Right lobe of liver (tissue), 6 donors: ENCODE data around the gene CA12. TPM values are rescaled to one million over a fixed set of nuclear protein-coding genes. Genes with fewer than 3 reads are reported as not detected.

Experiments used
- ATAC-seq, 4 donors: fragments of 200-7000 bp; cut with Tn5 transposase; one replicate each; pipeline ENCODE4 v1.9.1; 2020; ENCODE audit warnings: mild to moderate bottlenecking in 4 of 4, moderate library complexity in 4 of 4
- DNase-seq, 3 donors: peaks; one replicate each; pipeline ENCODE4 v3.0.0-alpha.2; 2020
- H3K27ac ChIP-seq, 3 donors: fragments of 200-600 bp; one replicate each; pipeline ENCODE4 v1.8.0; 2022
- H3K27me3 ChIP-seq, 2 donors: fragments of 200-600 bp; one replicate each; pipeline ENCODE4 v1.8.0; 2022
- H3K36me3 ChIP-seq, 4 donors: fragments of 200-600 bp; sonication (generic) in 1 of 4; one replicate each; pipeline versions ENCODE4 v1.5.1 to v1.8.0; 2017 to 2022; ENCODE audit warnings: control low read depth in 1 of 4
- H3K4me1 ChIP-seq, 4 donors: fragments of 200-600 bp; sonication (generic) in 1 of 4; one replicate each; pipeline versions ENCODE4 v1.5.1 to v1.8.0; 2017 to 2022; ENCODE audit warnings: control low read depth in 1 of 4
- H3K4me3 ChIP-seq, 3 donors: fragments of 200-600 bp; one replicate each; pipeline ENCODE4 v1.8.0; 2022
- H3K9me3 ChIP-seq, 4 donors: fragments of 200-600 bp; sonication (generic) in 1 of 4; one replicate each; pipeline versions ENCODE4 v1.5.1 to v1.8.0; 2017 to 2022; ENCODE audit warnings: control low read depth in 1 of 4
- CTCF ChIP-seq, 4 donors: fragments of 200-600 bp in 3 of 4; fragments of 450-650 bp in 1 of 4; IDR thresholded peaks; one replicate each; pipeline versions ENCODE4 v1.5.1 to v1.8.0; 2016 to 2022; ENCODE audit warnings: antibody characterized with exemption in 4 of 4, mild to moderate bottlenecking in 2 of 4
- POLR2A ChIP-seq: fragments of 450-650 bp; IDR thresholded peaks from one replicate; pipeline ENCODE4 v1.6.1; 2017; ENCODE audit warnings: antibody characterized with exemption, mild to moderate bottlenecking
- WGBS: methylation state at CpG from one replicate; pipeline ENCODE4 v1.1.6; 2018; ENCODE audit warnings: low coverage, low lambda C conversion rate; ENCODE audit not compliant: insufficient coverage; ENCODE audit errors: missing lambda C conversion rate; 5-methylcytosine and 5-hydroxymethylcytosine counted together
- intact Hi-C, 2 donors: fragments of 100-400 bp; cut with DNase I; formaldehyde crosslinking; loops; one replicate each; pipeline versions ENCODE4 v1.11.2 to v1.14.1; 2022
- total RNA-seq, 6 experiments: library from RNA; depleted of rRNA in 2 of 6; stranded (reverse); fragments of >200 nt in 2 of 6; fragmentation: NEBNext Ultra II Directional in 3 of 6; extraction: Animal tissue kit (Norgen Biotek cat#: 25700) in 3 of 6; gene quantifications; one replicate each; pipeline versions ENCODE4 v1.1.0 to v1.2.4, GENCODE V29; 2016 to 2023
- donor health status: DM: no; HTN: yes; CAD: no.
- donor health status: DM: no; HTN: no; CAD: no.
- donor health status: DM: no; HTN: no; CAD: no.
- donor health status: DM: no; HTN: yes; CAD: no.
- donor health status: DM: no; HTN: yes; CAD: no.

CA12 gene
- total RNA-seq, 6 experiments from 2014 or later = 0.02 to 18.3 (median 1.4) TPM

- TF ChIP-seq CTCF (IDR thresholded peaks at IDR 0.05) = no peak
- no peak for TF ChIP-seq POLR2A
- ATAC-seq = no peak
These were observed 28.8 kb downstream of the CA12 start for GRCh38 chr15:63352808-63353207.

DNA sequence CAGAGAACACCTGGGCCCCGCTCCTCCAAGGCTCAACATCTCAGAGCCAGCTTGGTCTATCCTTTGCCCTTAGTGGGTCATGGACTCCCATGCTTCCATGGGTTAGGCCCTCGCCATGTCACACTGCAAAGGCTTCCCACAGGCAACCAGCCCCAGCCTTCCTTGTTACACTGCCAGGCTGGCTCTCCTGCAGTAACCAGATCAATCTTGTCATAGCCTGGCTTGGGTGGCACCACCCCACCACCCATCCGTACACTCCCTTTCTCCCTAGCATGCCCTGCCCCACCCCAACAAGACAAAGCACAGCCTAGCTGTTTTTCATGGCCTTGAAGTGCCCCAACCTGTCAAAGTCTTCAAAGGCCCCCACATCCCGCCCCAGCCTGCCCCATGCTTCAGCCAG is 30.5 kb downstream of the CA12 start:
- H3K27me3 ChIP-seq = no peaks in the 10 kb centered on the region
- no peak for TF ChIP-seq POLR2A
- no peak for TF ChIP-seq CTCF (IDR thresholded peaks at IDR 0.05)
- WGBS = 100% methylated on average over 2 of the region's 4 CpGs
- H3K36me3 ChIP-seq = no peaks in the 10 kb centered on the region
- H3K27ac ChIP-seq = no peak overlapping the region
- no peaks in the 10 kb centered on the region for H3K4me1 ChIP-seq
- no peaks in the 10 kb centered on the region for H3K9me3 ChIP-seq
- intact Hi-C loops = no loop called here
- no peak for ATAC-seq
- no peak overlapping the region for H3K4me3 ChIP-seq
- no peak for DNase-seq

More at GRCh38 chr15:63352808-63353207, 28.8 kb downstream of the CA12 start:
- no peaks in the 10 kb centered on the region for H3K9me3 ChIP-seq
- no peak overlapping the region for H3K27ac ChIP-seq
- 79% methylated on average over 4 of the region's 4 CpGs for WGBS
- no peaks in the 10 kb centered on the region for H3K27me3 ChIP-seq
- intact Hi-C loops = no loop called here
- no peak overlapping the region for H3K4me3 ChIP-seq
- no peak for DNase-seq
- H3K36me3 ChIP-seq = no peaks in the 10 kb centered on the region
- H3K4me1 ChIP-seq = no peaks in the 10 kb centered on the region

DNA sequence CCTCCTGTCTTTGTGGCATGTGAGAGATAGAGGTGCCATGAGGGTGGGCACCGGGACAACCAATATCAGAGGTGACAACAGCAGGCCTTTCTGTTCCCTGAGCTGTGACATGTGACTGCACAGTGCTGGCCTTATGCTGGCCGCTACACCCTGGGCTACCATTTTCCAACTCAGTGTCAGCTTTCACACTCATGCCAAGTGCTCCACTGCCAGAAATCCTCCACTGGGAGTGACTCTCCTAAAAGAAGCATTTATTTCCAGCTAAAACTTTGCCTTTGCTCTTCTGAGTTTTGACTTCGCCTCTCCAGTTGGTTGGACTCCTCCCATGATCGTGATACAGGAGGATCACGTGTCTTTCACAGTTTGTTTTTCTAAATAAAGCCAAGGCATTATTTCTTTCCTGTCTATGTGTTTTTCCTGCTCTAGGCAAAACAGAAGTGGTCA is 31.4 kb downstream of the CA12 start:
- 58% methylated on average over 4 of the region's 5 CpGs for WGBS
- intact Hi-C loops = no loop called here
- no peak for ATAC-seq
- Histone ChIP-seq H3K27me3 (no peaks in the 10 kb centered on the region), H3K27ac (no peak overlapping the region), H3K36me3 (no peaks in the 10 kb centered on the region), H3K9me3 (no peaks in the 10 kb centered on the region), H3K4me3 (no peak overlapping the region), H3K4me1 (no peaks in the 10 kb centered on the region)
- no peak for DNase-seq
- no peak for TF ChIP-seq POLR2A
- TF ChIP-seq CTCF (IDR thresholded peaks at IDR 0.05) = no peak

DNA sequence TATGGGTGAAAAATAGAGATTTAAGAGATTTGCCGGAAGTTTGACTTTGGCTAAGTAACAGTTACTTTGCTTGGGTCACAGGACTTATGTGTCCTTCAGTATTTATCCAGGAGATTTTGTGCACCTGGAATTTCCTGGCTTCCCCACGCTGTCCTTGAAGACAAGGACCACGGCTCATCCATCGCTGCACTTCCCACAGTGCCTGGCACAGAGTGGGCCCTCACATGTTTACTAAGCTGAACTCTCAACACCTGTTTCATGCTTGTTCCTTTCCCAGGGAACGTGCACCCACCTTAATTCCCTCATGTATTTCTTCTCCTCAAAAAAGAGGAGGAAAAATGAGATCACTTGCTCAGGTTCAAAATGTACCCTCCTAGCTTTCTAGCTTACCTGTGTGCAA is 32.0 kb downstream of the CA12 start:
- H3K27ac ChIP-seq = no peak overlapping the region
- TF ChIP-seq CTCF (IDR thresholded peaks at IDR 0.05) (no peak), POLR2A (no peak)
- ATAC-seq = no peak
- no peaks in the 10 kb centered on the region for H3K9me3 ChIP-seq
- no peak for DNase-seq
- H3K27me3 ChIP-seq = no peaks in the 10 kb centered on the region
- 100% methylated on average over 4 of the region's 5 CpGs for WGBS
- H3K36me3 ChIP-seq = no peaks in the 10 kb centered on the region
- no peaks in the 10 kb centered on the region for H3K4me1 ChIP-seq
- intact Hi-C loops = no loop called here
- no peak overlapping the region for H3K4me3 ChIP-seq

DNA sequence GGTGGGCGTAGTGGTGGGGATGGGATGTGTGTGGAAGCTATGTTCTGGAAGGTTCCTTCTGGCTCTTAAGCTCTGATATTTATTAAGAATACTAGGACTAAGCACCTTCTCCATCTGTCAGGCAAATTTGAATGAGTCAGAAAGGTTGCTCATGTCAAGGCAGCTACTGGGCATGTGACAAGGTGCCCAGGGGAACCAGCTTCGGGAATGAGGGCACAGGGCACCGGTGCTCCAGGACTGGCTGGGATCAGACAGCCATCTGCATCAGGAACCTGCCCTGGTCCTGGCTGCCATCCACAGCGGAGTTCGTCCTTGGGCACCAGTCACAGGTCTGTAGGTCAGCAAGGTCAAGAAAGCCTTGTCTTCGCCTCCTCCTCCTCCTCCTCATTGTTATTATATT is 32.5 kb downstream of the CA12 start:
- WGBS = 29% methylated on average over 1 of the region's 6 CpGs
- Histone ChIP-seq H3K36me3 (no peaks in the 10 kb centered on the region), H3K27me3 (no peaks in the 10 kb centered on the region), H3K4me3 (no peak overlapping the region), H3K4me1 (no peaks in the 10 kb centered on the region), H3K27ac (no peak overlapping the region), H3K9me3 (no peaks in the 10 kb centered on the region)
- ATAC-seq = no peak
- intact Hi-C loops = no loop called here
- DNase-seq = no peak
- no peak for TF ChIP-seq POLR2A
- no peak for TF ChIP-seq CTCF (IDR thresholded peaks at IDR 0.05)
